ENCODE measurements around the gene VTN.

Gene VTN

DNA sequence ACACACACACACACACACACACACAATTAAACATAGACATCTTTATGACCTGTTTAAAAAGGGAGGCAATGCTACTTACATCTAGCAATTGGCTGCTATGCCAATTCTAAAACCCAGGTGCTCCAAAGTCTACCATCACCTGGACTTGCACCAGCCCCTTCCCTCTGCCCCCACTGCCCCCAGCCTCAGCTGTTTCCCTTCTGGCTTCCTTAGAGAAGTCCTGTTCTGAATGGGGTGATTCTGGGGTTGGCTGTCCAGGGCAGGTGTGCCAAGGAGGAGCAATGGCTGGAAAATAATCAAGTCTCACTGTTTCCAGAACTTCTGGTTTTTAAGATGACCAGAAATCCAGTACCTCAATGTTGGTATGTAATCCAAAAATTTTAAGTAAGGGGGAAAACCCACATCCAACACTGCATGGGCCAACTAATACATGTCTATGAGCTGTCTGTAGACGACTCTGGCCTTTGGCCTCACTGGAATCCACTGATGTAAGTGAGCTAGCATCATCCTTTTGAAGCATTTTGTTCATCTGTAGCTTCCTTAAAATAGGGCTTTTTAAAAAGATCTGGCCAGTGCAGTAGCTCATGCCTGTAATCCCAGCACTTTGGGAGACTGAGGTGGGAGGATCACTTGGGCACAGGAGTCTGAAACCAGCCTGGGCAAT, 36.9 kb downstream of the VTN start:
- TF ChIP-seq, protein P1, sequence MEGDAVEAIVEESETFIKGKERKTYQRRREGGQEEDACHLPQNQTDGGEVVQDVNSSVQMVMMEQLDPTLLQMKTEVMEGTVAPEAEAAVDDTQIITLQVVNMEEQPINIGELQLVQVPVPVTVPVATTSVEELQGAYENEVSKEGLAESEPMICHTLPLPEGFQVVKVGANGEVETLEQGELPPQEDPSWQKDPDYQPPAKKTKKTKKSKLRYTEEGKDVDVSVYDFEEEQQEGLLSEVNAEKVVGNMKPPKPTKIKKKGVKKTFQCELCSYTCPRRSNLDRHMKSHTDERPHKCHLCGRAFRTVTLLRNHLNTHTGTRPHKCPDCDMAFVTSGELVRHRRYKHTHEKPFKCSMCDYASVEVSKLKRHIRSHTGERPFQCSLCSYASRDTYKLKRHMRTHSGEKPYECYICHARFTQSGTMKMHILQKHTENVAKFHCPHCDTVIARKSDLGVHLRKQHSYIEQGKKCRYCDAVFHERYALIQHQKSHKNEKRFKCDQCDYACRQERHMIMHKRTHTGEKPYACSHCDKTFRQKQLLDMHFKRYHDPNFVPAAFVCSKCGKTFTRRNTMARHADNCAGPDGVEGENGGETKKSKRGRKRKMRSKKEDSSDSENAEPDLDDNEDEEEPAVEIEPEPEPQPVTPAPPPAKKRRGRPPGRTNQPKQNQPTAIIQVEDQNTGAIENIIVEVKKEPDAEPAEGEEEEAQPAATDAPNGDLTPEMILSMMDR (conservative IDR thresholded peaks at IDR 0.05; ENCODE audit: low read depth), result no peak
- H3K27ac ChIP-seq, result no peak overlapping the region
- POLR2A ChIA-PET (ENCODE audit: low non-redundant PET), result interaction anchor here (0.6 kb wide), 1 partner anchor 133 kb away, joined by 3 read pairs; no protein-coding TSS in a partner anchor
- CTCF ChIA-PET, result no interaction called here
- DNase-seq (ENCODE audit: low spot score), result no peak

DNA sequence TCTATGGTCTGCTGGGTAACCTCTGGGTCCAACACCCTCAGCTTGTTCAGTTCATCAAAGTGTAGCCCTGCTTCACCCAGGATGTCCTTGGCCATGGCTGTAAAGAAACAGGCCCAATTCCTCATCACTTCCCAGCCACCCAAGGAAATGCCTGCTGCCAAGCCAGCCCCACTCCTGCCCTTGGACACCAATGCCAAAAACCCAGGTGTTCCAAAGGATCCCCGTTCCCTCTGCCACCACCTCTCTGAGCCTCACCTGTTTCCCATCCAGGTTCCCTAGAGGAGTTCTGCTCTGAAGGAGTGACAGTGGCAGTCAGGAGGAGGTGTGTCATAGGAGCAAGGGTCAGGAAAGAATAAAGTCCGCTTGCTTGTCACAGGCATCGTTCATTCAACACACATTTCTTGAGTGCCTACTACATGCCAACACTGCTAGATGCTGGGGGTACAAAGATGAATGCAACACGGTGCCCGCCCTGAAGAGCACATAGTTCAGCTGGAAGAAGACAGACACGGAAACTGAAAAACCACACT, 38.2 kb downstream of the VTN start:
- TF ChIP-seq, protein P1 (conservative IDR thresholded peaks at IDR 0.05; ENCODE audit: low read depth), result no peak
- ChIA-PET POLR2A (ENCODE audit: low non-redundant PET) (no interaction called here), CTCF (no interaction called here)
- peak overlapping the region; percentile 17; the same call in 1 of the 2 replicates for H3K27ac ChIP-seq
- DNase-seq (ENCODE audit: low spot score), result no peak

DNA sequence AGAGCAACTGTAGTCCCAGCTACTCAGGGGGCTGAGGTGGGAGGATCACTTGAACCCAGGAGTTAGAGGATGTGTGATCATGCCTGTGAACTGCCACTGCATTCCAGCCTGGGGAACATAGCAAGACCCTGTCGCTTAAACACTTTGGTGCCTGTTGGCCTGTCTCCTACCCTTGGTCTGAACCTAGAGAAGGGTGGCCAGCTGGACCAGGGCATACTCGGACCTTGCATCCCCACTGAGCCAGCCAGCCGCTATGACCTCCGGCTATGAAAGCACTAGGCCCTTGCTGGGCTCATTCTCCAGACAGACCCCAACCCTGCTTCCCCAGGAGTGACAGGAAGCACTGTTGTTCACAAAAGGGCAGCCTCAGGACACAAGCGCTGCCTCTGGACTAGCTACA, 39.4 kb downstream of the VTN start:
- POLR2A ChIA-PET (ENCODE audit: low non-redundant PET), result no interaction called here
- TF ChIP-seq, protein P1 (conservative IDR thresholded peaks at IDR 0.05; ENCODE audit: low read depth), result no peak
- no peak for DNase-seq (ENCODE audit: low spot score)
- CTCF ChIA-PET, result no interaction called here
- H3K27ac ChIP-seq, result peak overlapping the region; percentile 17

DNA sequence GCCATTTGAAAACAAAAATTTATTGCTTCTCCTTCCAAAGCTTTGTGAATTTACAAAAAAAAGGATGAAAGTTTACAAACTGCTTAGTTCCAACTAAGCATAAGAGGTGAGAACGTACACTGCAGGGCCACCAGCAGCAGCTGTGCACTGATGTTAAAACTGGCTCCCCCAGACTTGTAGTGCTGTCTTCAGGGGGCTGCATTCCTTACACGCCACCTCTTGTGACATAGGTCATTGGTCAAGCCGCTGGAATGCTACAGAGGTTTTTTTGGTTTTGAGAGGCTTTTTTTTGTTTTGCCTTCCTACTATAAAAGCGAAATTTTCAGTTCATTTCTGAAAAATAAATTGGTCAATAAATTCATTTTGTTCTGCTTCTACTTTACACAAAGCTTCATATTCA, 41.8 kb downstream of the VTN start:
- ChIA-PET POLR2A (ENCODE audit: low non-redundant PET) (no interaction called here), CTCF (interaction anchor here (0.5 to 0.7 kb wide), 3 partner anchors 14 to 102 kb away, joined by 3 read pairs; no protein-coding TSS in a partner anchor)
- no peak for DNase-seq (ENCODE audit: low spot score)
- TF ChIP-seq, protein P1 (conservative IDR thresholded peaks at IDR 0.05; ENCODE audit: low read depth), result no peak
- no peak overlapping the region for H3K27ac ChIP-seq

DNA sequence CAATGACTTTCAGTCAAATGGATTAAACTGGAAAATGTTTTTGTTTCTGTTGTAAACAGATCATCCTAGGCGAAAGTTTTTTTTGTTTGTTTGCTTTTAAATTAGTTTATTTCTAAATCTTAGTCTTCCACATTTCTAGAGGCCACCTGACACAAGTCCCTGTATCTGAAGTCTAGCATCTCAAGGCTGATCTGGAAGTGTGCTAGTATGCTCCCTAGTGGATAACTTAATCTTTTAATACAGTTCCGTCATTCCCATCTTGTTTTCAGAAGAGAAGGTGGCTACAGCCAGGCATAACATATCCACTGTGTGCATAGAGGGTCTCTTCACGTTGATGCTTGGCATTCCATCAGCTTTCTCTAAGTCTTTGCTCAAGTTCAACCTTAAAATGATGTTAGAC, 42.4 kb downstream of the VTN start:
- POLR2A ChIA-PET (ENCODE audit: low non-redundant PET), result no interaction called here
- DNase-seq (ENCODE audit: low spot score), result no peak
- no peak overlapping the region for H3K27ac ChIP-seq
- TF ChIP-seq, protein P1 (conservative IDR thresholded peaks at IDR 0.05; ENCODE audit: low read depth), result no peak
- CTCF ChIA-PET, result interaction anchor here (0.5 kb wide), 1 partner anchor 13 kb away, joined by 3 read pairs; no protein-coding TSS in a partner anchor

DNA sequence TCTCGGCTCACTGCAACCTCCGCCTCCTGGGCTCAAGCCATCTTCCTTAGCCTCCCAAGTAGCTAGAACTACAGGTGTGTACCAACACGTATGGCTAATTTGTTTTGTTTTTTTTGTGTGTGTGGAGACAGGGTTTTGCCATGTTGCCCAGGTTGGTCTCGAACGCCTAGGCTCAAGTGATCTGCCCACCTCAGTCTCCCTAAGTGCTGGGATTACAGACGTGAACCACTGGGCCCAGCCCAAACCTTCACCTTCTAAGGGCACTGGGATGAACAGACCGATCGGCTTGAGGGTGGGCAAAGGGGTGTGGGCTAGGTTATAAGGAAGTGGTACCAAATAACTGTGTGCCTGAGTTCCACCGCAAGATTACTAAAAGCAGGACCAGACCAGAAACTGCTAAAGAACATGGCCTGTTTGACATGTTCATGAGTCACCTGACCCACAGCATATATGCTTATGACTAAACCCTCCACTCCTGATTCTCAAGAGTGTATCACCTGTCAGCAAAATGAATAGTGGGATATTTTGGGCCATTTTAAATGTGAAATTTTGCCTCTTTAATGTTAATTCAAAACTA, 43.0 kb downstream of the VTN start:
- TF ChIP-seq, protein P1 (conservative IDR thresholded peaks at IDR 0.05; ENCODE audit: low read depth), result no peak
- peak overlapping the region; percentile 4; the same call in 1 of the 2 replicates for H3K27ac ChIP-seq
- DNase-seq (ENCODE audit: low spot score), result no peak
- ChIA-PET POLR2A (ENCODE audit: low non-redundant PET) (no interaction called here), CTCF (interaction anchor here (0.6 kb wide), 1 partner anchor 58 kb away, joined by 3 read pairs; no protein-coding TSS in a partner anchor)
